Measurements from ENCODE around the gene TBX10. TPM values are rescaled to one million over a fixed set of nuclear protein-coding genes. Genes with fewer than 3 reads are reported as not detected.

Gene TBX10
- total RNA-seq, 6 donors from 2014 or later = not detected

- ATAC-seq (ENCODE audit: low FRiP score in 2 of 2) (no peak), DNase-seq (no peak)
- Histone ChIP-seq H3K4me1 (peaks cover 21 to 30% (median 25%) of the 10 kb centered on the region in 4 donors), H3K27ac (peak overlapping the region in 2 of 4 donors; percentile 17 to 97), H3K36me3 (peaks cover 0 to 40% (median 23%) of the 10 kb centered on the region in 4 donors), H3K4me3 (peak overlapping the region in 1 of 4 donors; percentile 58), H3K9me3 (no peaks in the 10 kb centered on the region), H3K27me3 (no peaks in the 10 kb centered on the region)
- 77 to 91% methylated on average over 3 to 4 of the region's 4 CpGs for WGBS, 2 donors
- TF ChIP-seq EP300 (IDR thresholded peaks at IDR 0.05) = no peak
- no peak for TF ChIP-seq POLR2A (IDR thresholded peaks at IDR 0.05)
- TF ChIP-seq, protein P1, sequence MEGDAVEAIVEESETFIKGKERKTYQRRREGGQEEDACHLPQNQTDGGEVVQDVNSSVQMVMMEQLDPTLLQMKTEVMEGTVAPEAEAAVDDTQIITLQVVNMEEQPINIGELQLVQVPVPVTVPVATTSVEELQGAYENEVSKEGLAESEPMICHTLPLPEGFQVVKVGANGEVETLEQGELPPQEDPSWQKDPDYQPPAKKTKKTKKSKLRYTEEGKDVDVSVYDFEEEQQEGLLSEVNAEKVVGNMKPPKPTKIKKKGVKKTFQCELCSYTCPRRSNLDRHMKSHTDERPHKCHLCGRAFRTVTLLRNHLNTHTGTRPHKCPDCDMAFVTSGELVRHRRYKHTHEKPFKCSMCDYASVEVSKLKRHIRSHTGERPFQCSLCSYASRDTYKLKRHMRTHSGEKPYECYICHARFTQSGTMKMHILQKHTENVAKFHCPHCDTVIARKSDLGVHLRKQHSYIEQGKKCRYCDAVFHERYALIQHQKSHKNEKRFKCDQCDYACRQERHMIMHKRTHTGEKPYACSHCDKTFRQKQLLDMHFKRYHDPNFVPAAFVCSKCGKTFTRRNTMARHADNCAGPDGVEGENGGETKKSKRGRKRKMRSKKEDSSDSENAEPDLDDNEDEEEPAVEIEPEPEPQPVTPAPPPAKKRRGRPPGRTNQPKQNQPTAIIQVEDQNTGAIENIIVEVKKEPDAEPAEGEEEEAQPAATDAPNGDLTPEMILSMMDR (IDR thresholded peaks at IDR 0.05) = no peak
These were observed 53.7 kb downstream of the TBX10 start for GRCh38 chr11:67585911-67586310.

DNA sequence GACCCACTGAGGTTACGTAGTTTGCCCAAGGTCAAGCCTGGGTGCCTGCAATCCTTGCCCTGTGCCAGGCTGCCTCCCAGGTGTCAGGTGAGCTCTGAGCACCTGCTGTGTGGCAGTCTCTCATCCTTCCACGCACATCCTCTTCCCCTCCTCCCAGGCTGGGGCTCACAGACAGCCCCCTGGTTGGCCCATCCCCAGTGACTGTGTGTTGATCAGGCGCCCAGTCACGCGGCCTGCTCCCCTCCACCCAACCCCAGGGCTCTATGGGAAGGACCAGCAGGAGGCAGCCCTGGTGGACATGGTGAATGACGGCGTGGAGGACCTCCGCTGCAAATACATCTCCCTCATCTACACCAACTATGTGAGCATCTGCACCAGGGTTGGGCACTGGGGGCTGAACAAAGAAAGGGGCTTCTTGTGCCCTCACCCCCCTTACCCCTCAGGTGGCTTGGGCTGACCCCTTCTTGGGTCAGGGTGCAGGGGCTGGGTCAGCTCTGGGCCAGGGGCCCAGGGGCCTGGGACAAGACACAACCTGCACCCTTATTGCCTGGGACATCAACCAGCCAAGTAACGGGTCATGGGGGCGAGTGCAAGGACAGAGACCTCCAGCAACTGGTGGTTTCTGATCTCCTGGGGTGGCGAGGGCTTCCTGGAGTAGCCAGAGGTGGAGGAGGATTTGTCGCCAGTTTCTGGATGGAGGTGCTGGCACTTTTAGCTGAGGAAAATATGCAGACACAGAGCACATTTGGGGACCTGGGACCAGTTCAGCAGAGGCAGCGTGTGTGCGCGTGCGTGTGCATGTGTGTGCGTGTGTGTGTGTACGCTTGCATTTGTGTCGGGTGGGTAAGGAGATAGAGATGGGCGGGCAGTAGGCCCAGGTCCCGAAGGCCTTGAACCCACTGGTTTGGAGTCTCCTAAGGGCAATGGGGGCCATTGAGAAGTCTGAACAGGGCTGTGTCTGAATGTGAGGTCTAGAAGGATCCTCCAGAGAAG, 54.4 kb downstream of the TBX10 start:
- peaks cover 0 to 40% (median 23%) of the 10 kb centered on the region in 4 donors for H3K36me3 ChIP-seq
- no peaks in the 10 kb centered on the region for H3K27me3 ChIP-seq
- peak overlapping the region; percentile 58 to 94 (median 78) for H3K4me3 ChIP-seq
- H3K4me1 ChIP-seq = peaks cover 21 to 30% (median 25%) of the 10 kb centered on the region in 4 donors
- H3K9me3 ChIP-seq = no peaks in the 10 kb centered on the region
- DNase-seq = peak in 1 of 2 donors; percentile 71
- no peak for TF ChIP-seq EP300 (IDR thresholded peaks at IDR 0.05)
- no peak for TF ChIP-seq POLR2A (IDR thresholded peaks at IDR 0.05)
- no peak for TF ChIP-seq POLR2AphosphoS5 (IDR thresholded peaks at IDR 0.05)
- TF ChIP-seq, protein P1 (IDR thresholded peaks at IDR 0.05) = no peak
- 79 to 89% methylated on average over 17 to 21 of the region's 21 CpGs for WGBS, 2 donors
- no peak for ATAC-seq (ENCODE audit: low FRiP score in 2 of 2)
- H3K27ac ChIP-seq = peak overlapping the region; percentile 91 to 99 (median 97)

DNA sequence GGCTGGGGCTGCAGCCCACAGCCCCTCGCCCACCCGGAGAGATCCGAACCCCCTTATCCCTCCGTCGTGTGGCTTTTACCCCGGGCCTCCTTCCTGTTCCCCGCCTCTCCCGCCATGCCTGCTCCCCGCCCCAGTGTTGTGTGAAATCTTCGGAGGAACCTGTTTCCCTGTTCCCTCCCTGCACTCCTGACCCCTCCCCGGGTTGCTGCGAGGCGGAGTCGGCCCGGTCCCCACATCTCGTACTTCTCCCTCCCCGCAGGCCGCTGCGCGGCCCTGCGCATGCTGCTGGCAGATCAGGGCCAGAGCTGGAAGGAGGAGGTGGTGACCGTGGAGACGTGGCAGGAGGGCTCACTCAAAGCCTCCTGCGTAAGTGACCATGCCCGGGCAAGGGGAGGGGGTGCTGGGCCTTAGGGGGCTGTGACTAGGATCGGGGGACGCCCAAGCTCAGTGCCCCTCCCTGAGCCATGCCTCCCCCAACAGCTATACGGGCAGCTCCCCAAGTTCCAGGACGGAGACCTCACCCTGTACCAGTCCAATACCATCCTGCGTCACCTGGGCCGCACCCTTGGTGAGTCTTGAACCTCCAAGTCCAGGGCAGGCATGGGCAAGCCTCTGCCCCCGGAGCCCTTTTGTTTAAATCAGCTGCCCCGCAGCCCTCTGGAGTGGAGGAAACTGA, 55.2 kb downstream of the TBX10 start:
- WGBS, 2 donors = 4 to 17% methylated on average over 23 to 32 of the region's 33 CpGs
- ATAC-seq (ENCODE audit: low FRiP score in 2 of 2) (peak; percentile 83 to 89), DNase-seq (peak; percentile 84 to 93)
- peak in 1 of 4 donors; percentile 1 for TF ChIP-seq EP300 (IDR thresholded peaks at IDR 0.05)
- no peak for TF ChIP-seq POLR2A (IDR thresholded peaks at IDR 0.05)
- TF ChIP-seq POLR2AphosphoS5 (IDR thresholded peaks at IDR 0.05) = peak; percentile 6 to 54
- Histone ChIP-seq H3K4me1 (peaks cover 21 to 36% (median 31%) of the 10 kb centered on the region in 4 donors), H3K36me3 (peaks cover 0 to 40% (median 23%) of the 10 kb centered on the region in 4 donors), H3K27ac (peak overlapping the region; percentile 91 to 99 (median 97)), H3K9me3 (no peaks in the 10 kb centered on the region), H3K27me3 (no peaks in the 10 kb centered on the region), H3K4me3 (peak overlapping the region; percentile 58 to 94 (median 78))

- peaks cover 0 to 34% (median 23%) of the 10 kb centered on the region in 4 donors for H3K36me3 ChIP-seq
- H3K4me1 ChIP-seq = peaks cover 21 to 38% (median 33%) of the 10 kb centered on the region in 4 donors
- no peaks in the 10 kb centered on the region for H3K9me3 ChIP-seq
- H3K4me3 ChIP-seq = peak within 1 kb of the TSS; percentile 58 to 94 (median 78)
- WGBS, 2 donors = 4 to 5% methylated on average over 31 to 36 of the region's 81 CpGs
- TF ChIP-seq POLR2A (IDR thresholded peaks at IDR 0.05) (peak in 3 of 4 donors; percentile 92 to 95 (median 92)), POLR2AphosphoS5 (IDR thresholded peaks at IDR 0.05) (peak; percentile 83 to 95), EP300 (IDR thresholded peaks at IDR 0.05) (peak in 2 of 4 donors; percentile 16 to 41)
- TF ChIP-seq, protein P1 (IDR thresholded peaks at IDR 0.05) = peak; percentile 86 to 97 (median 93)
- H3K27ac ChIP-seq = peak within 1 kb of the TSS; percentile 91 to 99 (median 97)
- no peaks in the 10 kb centered on the region for H3K27me3 ChIP-seq
- peak; percentile 93 to 98 for DNase-seq
- peak; percentile 94 to 96 for ATAC-seq (ENCODE audit: low FRiP score in 2 of 2)
These were observed 56.0 kb downstream of the TBX10 start, which contains the start of gene GSTP1 for GRCh38 chr11:67583247-67584204. Gene GSTP1, plus strand, starts transcription at chr11:67583812. Its CDS starts 32 bp downstream, at chr11:67583844.

Data from upper lobe of left lung (tissue), 6 donors.